Stimulated activated CD4-positive, alpha-beta T cell treated with anti-CD3 and anti-CD28 coated beads, Interleukin-15, amount 100 ng/mL, for 1 hour (primary cell): ENCODE results near the gene DAP.
"Not testable (repeated sequence)": the region's sequence is repeated elsewhere in the genome, so short reads cannot be mapped to it uniquely, and the experiment has no call there.

Source experiments
- DNase-seq, 2 donors: peaks; one replicate each; pipeline ENCODE4 v3.0.0-alpha.2; 2020; ENCODE audit warnings: low read depth in 1 of 2, low spot score in 1 of 2

The DAP gene

DNA sequence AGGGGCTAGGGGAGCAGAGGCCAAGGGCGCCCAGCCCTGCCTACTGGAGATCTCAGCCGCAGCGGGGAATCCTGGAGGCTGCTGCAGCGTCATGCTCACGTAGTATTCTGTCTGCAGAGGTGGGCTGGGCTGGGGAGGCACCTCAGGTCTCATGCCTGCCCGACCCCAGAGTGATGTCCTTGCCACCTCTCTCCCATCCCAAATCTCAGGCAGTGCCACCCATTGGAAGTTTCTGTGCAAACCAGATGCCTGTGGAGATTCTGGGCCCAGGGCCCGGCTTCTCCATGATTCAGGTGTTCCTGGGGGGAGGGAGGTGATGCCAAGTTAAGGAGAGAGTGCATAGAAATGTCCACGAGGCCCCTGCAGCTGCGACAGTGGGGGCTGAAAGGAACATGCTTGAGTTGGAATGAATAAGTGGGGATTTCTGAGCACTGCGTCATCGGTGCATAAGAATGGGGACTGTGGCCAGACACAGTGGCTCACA is 125.1 kb downstream of the DAP start:
- DNase-seq: no peak

DNA sequence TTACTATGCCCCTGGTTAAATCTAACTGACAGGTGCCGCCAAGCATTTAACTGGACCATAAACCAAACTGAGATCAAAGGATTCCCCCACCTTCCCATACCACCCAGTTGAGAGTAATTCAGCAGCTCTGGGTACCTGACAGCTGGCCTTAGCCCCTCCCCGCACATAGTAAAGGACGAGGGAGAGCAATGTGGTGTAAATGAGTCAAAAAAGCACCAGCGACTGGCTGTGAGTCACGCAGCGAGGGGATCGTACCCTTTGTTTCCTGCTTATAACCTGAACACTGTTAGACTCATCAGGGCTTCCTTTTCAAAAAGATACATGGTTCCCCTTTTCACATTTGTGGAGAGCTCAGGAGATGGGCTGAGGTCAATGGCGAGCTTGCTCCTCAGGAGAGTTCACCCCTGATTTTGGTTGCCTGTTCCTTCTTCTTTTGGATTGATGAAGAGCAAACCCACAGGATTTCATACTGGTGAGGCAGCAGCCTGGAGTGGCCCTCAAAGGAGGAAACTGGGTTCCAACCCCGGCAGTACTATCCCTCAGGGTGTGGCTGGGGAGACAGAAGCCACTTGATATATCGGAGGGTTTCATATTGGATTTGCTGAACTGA is 125.7 kb downstream of the DAP start:
- peak; percentile 15 to 50 for DNase-seq

GRCh38 chr5:10634562-10634961 is 126.5 kb downstream of the DAP start:
- no peak for DNase-seq

- no peak for DNase-seq
Measured at GRCh38 chr5:10634050-10634449, 127.0 kb downstream of the DAP start.

DNA sequence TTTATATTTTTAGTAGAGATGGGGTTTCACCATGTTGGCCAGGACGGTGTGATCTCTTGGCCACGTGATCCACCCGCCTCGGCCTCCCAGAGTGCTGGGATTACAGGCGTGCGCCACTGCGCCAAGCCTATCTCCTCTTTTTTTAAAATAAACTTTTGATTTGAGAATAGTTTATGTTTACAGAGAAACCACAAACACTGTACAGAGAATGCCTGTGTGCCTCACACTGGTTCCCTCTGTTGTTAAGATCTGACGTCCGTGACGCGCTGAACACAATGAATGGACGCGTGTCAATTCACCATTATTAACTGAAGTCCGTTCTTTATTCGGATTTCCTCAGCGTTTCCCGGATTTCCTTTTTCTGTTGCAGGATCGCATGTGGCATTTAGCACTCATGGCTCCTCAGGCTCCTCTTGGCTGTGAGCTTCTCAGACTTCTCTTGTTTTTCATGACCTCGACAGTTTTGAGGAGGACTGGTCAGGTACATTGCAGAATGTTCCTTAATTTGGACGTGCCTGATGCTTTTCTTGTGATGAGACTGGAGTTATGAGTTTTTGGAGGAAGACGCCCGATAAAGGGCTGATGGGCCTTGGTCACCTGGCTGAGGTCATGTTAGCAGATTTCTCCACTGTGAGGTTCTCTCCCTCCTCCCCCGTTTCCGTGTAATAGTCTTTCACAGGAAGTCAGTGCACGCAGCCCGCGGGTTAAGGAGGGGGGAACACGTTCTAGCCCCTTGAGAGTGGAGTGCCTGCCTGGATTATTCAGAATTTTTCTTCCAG is 127.6 kb downstream of the DAP start:
- DNase-seq: no peak

GRCh38 chr5:10632110-10632761 is 128.8 kb downstream of the DAP start:
- DNase-seq: peak in 1 of 2 donors; percentile 26

DNA sequence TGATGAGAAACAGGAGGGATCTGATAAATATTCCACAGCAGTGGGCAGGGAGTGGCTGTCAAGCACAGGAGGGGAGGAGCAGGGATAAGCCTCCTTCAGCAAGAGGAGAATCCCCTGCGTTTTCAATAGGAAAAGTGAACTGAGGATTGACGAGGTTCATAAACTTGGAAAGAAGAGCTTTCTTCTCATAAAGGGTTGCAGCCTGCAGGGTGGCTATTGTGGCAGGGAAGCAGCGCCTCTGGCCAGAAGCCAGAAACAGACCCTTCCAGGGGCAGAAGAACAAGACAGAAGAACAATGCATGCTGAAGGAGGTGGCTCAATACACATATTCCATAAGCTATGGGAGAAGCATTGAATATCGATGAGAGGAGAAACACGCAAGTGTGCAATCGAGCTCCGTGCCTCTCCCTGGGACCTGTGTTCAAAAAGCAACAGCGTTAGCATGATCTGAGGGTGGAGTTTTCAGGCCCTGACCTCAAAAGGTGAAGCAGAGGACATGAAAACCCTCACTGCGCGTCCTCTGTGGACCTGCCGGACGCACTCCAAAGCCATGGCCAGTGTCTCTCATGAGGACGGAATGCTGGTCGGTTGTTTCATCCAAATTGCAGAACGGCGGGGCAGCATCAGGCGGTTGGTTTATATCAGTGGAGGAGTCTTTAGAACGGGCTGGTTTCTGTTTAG is 129.6 kb downstream of the DAP start:
- no peak for DNase-seq

- DNase-seq: not testable (repeated sequence)
Measured at GRCh38 chr5:10630744-10631143, 130.3 kb downstream of the DAP start.

DNA sequence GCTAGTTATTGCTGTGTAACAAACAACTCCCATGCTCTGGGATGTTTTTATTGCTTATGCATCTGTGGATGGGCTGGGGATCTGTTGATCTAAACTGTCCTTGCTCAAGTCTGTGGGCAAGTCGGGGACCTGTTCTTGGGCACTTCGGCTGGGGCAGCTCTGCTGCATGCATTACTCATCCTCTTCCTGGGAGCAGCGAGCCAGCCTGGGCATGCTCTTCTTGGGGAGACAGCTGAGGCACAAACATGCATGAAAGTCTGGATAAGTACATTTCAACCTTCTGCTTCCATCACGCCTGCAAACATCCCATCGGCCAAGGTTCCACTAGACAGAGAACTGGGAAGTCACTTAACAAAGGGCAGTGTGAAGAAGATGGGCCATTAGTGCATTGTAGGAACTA is 130.9 kb downstream of the DAP start:
- no peak for DNase-seq

GRCh38 chr5:10629682-10630081 is 131.4 kb downstream of the DAP start:
- no peak for DNase-seq
